Activated T-cell treated with anti-CD3 and anti-CD28 coated beads for 4 hours (primary cell): ENCODE data around the gene SH2B2.
"Not testable (repeated sequence)": the region's sequence is repeated elsewhere in the genome, so short reads cannot be mapped to it uniquely, and the experiment has no call there.

Experiments
- DNase-seq: peaks from one replicate; pipeline ENCODE4 v3.0.0-alpha.2; 2020

The SH2B2 gene

DNA sequence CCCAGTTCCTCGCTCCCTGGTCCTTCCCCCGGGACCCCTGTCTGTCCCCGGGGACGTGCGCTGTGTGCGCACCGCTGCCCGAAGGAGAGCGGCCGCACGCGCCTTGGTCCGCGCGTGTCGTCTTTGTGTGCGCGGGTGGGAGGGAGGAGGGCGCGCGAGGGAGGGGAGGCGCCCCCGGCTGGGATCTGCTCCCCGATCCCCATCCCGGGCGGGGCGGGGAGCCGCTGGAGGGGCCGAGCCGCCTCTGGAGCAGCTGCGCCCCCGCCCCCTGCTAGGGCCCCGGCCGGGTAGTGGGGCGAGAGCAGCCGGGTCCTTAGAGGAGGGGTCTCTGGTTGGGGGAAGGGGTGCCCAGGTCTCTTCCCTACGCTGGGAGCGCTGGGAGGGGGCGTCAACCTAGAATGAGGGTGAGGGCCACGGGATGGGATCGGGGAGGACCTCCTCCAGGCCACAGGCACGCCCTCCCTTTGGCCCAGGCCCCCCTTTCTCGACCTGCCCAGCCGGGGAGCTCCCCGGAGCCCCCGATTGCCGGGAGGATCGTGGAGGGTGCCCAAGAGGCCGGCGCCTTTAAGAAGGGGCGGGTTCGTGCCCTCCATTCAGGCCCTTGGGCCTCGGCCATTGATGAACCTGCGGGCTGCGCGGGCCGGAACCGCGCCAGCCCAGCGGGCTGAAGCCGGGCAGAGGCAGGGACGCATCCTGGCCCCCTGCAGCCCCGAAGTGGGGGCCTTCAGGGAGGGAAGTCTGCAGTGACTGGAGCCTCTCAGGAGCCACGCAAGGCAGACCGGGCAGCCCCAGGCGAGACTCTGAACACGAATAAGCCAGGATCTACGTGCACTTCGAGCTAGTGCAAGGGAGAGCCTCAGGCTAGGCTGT lies 678 bp downstream of the SH2B2 start:
- DNase-seq, result no peak

DNA sequence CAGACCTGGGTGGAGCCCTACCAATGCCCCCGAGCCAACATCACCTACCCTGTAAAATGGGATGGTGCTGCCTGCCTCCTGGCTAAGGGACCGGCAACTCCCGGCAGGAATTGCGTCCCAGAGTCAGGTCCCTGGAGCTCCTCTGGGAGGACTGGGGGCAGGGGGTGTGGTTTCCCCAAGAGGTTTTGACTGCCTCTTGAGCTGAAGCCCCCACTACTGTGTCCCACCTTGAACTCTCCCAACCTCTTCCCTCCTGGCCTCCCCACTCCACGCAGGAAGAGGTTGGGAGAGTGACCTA lies 1.3 kb downstream of the SH2B2 start:
- DNase-seq, result no peak

DNA sequence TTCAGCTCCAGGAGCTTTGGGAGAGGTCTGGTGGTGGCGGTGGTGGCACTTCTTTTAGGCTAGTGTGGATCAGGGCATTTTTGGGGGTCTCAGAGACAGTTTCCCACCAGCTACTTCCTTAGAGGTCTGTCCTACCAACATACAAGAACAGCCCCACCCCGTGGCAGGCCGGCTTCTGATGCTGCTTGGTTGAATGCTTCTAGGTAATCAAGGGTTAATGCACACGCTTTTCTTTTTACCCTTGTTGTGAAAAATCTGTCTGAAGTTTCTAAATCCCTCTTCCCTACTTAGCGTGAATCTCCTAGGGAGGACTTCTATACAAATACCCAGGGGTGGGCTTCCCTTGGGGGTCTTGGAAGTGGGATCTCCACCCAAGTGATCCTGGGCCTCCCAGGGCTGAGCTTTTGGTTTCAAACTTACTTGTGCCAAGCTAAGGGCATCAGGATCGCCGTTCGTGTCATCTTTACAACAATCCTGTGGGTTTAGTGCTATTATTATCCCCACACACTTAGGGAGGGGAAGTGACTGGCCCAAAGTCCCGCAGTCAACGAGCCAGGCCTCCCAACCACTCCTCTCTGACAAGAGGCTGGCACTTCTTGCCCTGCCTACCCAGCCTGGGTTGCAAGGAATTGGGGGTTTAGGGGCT lies 1.7 kb downstream of the SH2B2 start:
- no peak for DNase-seq

DNA sequence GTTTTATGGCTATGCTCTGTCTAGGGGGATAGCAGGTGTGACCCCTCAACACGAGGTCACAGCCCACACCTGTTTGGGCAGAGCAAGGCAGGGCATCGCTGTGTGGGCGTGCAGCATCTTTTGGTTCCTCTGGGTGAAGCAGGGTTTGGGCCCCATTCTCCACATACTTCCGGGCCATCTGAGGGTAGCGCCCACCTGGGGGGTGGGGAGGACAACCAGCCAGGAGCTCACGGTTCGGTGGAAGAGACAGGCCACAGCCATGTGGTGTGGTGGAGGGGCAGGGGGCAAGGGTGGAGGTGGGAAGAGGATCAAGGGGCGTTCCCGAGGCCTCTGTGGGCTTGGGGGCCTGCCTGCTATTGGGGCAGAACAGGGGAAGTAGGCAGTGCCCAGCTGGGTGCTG lies 2.4 kb downstream of the SH2B2 start:
- DNase-seq, result no peak

DNA sequence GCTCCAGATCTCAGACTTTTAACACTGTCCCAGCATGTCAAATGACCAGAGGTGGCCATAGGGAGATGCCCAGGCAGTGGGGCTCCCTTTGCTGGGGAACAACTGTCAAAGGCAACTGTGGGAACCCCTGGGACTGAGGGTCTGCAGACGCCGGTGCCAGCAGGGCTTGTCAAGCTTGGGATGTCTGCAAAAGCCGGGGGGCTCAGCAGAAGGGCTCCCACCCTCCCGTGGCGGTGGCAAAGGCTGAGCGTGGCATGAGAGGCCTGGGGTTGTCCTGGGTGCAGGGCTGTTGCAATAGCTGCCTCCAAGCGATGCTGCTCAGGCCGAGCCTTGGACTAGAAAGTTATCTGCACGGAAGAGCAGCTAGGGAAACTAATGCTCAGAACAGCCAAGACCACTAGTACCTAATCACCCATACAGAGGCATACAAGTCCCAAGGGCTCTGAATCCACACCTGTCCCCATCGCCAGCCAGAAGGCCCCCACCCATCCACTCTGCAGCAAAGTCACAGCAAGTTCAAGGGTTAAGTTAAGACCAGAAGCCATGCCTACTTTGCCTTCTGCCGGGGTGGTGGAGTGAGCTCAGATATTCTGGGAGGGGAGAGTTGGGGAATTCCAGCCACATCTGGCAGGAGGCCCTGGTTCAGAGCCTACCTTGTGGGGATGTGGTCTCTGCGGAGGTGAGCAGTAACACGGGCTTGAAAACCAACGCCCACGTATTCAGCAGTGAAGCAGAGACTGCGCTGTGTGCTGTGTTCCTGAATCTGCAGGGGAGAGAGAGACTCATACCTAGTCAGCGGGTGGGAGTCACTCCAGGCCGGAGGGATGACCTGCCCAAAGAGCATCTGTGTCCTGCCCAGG lies 4.6 kb downstream of the SH2B2 start:
- no peak for DNase-seq

DNA sequence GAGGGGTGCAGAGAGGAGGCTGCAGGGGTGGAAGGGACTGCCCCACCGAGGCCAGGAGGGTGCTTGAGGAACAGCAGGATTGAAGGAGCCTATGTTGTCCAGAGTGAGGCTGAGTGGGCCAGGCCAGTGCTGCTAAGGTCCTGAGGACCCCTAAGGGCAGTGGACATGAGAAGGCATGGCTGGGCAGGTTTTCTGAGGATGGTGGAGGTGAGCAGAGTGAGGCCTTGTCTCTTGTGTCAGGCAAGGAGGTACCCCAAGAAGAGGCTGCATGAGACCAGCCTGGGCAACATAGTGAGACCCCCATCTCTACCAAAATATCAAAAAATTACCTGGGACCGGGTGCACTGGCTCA lies 5.2 kb downstream of the SH2B2 start:
- no peak for DNase-seq

DNA sequence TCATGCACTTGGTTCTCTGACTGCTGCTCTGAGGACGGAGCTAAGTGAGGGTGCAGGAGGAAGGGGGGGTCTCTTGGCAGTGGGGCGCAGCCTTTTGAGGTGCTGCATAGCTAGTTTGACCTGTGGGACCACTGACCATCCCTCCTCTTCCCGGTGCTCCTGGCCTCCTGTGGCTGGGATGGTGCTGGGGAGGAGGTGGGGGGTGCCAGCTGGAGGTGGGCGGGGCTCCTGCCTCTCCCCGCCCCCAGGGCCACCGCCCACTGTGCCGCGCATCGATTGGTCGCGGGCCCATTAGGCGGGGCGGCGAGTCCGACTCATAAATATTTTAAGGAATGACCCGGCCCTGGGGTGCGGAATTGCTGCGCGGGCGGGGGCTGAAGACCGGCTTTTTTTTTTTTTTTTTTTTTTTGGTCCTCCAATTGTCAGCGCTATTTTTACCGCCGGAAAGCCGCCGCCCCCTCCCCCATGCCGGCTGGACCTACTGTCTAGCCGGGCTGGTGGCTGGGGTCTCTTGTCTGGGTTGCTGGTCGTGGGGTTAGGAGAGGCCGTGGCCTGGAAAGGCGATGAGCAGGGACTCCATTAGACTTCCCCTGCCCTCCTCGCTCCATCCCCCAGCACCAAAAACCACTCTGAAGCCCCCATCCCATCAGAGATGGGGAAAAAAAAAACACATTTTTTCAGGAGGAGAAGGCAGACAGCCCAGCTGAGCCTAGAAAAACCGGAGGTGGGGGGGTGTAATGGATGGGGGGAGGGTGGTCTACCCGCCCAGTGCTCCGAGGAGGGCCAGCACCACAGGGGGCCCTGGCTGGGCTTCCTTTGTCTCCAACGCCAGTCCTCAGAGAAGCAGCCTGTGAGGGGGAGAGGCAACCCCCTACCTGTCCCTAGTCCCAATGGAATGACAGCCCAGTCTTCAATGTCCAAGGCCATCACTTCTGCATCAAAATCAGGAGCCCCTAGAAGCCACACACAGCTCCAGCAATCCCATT lies 6.4 kb downstream of the SH2B2 start:
- DNase-seq, result no peak

DNA sequence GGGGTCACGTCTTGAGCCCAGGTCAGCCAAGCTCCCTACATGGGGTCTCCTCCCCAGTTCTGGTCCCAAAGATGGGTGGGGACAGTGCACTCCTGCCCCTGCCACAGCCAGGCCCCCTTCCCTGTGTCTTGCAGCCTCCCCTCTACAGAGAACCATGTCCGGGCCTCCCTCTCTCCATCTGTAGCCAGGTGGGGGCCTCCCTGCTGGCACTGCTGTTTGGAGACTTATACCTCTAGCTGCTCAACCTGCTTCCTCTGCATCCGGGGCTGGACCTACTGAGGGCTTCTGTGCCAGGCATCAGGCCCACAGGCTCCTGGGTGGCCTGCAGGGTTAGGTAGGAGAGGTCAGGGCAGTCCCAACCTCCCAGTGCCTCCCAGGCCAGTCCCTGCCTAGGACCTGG lies 7.9 kb downstream of the SH2B2 start:
- no peak for DNase-seq

DNA sequence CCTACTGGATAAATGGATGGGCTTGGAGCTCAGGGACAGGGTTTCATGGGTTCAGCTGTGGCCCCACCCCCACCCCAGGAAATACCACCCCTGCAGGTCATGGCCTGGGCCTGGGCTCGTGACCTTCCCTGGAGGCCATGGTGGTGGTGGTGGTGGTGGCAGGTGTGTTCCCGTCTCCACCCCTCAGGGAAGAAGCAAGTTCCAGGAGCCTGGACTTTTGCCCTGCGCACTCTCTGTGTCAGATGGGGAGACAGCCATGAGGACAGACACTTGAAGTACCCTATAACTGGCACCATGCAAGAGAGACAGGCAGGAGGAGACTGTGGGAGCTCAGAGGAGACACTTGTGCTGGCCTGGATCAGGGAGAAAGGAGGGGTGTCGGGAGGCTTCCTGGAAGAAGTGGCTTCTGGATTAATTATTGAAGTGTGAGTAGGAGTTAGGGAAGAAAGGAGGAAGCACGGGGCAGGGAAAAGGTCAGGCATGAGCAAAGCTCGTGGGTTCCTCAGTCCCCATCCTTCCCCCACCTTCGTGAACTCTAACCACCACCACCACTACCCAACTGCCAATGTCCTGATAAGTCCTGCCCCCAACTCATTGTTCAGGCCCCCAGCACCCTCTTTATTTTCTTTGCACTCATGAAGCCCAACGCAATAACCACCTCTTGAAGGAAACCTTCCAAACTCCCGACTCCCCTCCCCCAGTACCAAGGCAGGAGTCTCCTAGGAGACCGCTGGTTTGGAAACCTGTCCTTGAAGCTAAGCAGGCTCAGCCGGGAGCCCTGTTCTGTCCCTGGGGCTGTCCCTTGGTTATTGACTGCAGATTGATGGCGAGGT lies 8.9 kb downstream of the SH2B2 start:
- DNase-seq, result no peak

DNA sequence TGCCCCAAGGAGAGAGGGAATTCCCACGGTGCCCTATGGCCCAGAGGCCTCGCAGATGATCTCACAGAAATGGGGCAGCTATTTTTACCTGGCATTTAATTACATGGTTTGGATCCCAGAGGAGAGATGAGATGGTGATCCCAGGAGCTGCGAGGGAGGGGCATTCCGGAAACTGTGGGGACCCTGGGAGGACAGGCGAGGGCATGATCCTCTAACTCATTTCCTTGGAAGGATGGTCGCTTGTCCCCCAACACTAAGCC lies 9.4 kb downstream of the SH2B2 start:
- no peak for DNase-seq

DNA sequence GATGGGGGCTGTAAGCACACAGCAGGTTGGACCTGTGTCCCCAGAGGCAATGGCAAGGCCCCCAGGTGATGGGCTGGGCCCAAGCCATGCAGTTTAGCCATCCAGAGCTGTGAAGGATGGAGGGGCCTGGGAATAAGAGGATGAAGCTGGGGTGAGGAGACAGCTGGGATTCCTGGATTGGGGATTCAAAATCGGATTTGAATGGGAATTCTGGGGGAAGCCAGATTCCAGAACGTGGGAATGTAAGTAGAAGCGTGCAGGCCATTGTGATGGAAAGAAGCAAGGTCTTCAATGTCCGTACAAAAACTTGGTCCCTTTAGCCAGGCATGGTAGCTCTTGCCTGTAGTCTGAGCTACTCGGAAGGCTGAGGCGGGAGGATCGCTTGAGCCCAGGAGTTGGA lies 9.8 kb downstream of the SH2B2 start:
- DNase-seq, result no peak

DNA sequence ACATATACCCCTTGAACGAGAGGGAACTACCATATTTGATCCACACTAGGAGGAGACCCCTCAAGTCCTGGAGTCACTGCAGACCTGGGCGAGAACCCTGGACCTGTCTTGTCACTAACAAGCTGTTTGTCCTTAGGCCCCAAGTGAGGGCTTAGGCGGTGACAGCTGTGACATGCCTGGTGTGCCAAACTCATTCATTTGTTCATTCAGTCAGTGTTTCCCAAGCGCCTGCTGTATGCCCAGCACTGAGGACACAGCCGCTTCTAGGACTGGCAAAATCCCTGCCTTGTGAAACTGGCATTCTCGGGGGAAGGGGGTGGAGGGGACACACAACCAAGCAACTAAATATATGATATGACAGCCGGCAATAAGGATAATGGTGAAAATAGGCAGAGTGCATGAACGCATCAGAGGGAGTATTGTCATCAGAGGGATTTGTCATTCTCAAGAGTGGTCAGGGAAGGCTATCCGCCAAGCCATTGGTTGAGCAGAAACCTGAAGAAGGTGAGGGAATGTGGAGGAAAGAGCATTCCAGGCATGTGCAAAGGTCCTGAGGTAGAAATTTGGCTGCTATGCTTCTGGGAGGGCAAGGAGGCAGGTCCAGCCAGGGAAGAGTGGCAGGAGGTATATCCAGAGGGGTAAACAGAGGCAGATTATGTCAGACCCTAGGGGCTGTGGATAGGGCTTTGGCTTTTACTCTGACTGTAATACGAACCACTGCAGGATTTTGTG lies 11.0 kb downstream of the SH2B2 start:
- no peak for DNase-seq

DNA sequence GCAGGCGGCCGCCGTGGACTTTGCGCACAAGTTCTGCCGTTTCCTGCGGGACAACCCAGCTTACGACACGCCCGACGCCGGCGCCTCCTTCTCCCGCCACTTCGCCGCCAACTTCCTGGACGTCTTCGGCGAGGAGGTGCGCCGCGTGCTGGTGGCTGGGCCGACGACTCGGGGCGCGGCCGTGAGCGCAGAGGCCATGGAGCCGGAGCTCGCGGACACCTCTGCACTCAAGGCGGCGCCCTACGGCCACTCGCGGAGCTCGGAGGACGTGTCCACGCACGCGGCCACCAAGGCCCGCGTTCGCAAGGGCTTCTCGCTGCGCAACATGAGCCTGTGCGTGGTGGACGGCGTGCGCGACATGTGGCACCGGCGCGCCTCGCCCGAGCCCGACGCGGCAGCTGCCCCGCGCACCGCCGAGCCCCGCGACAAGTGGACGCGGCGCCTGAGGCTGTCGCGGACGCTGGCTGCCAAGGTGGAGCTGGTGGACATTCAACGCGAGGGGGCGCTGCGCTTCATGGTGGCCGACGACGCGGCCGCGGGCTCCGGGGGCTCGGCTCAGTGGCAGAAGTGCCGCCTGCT lies 14.1 kb downstream of the SH2B2 start:
- DNase-seq, result no peak

DNA sequence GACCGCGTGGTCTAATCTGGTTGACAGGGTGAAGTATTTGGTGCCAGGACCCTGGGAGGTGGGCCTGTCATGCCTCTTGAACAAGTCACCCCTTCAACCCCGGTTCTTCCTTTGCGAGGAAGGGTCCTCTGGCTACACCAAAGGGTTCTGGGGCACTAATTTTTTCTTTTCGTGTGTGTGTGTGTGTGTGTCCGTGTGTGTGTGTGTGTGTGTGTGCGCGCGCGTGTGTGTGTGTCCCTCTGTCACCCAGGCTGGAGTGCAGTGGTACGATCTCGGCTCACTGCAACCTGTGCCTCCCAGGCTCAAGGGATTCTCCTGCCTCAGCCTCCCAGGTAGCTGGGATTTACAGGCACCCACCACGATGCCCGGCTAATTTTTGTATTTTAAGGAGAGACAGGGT lies 14.7 kb downstream of the SH2B2 start:
- DNase-seq, result not testable (repeated sequence)

DNA sequence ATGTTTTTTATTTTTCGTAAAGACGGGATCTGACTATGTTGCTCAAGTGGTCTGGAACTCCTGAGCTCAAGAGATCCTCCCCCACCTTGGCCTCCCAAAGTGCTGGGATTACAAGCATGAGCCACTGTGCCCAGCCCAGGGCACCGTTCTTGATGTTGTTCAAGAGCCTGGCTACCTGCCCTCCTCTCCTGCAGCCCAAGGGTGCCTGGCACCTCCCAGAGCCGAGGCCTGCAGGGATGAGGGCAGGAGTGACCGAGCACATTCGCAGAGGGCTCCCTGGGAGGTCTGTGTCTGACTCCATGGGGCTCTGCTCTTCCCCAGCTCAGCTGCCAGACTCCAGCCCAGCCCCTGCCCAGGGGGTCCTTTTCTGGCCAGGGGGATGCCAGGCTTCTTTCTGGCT lies 15.4 kb downstream of the SH2B2 start:
- no peak for DNase-seq

DNA sequence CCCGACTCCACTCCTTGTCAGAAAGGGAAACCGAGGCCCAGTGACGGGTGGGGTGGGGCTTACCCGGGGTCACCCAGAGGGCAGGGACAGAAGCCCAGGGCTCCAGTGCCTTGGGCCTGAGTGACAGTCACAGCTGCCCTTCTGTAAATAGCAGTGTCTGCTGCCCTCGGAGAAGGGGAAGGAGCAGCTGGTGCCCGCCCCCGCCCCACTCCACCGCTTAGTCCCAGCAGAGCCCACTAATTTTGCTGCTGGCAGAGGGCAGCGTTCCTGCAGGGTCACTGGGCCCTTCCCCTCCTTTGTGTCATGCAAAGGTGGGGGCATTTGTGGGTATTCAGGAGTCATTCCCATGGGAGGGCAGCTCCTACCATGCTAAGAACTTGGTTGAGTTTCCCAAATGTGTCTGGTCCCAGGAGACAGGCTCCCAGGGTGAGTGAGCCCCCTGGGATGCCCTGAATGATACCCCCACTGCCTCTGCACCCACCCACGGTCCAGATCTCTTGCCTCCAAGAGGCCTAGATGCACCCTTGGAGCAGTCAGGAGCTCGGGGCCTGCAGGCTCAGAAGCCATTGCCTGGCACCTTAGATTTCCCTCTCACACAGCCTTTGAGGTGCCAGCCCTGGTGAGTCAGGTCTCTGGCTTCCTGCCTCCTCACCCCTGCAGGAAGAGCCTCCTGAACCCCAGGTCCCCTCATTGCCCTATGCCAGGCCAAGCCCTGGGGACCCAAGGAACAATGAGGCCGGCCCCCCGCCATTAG lies 17.2 kb downstream of the SH2B2 start:
- no peak for DNase-seq

DNA sequence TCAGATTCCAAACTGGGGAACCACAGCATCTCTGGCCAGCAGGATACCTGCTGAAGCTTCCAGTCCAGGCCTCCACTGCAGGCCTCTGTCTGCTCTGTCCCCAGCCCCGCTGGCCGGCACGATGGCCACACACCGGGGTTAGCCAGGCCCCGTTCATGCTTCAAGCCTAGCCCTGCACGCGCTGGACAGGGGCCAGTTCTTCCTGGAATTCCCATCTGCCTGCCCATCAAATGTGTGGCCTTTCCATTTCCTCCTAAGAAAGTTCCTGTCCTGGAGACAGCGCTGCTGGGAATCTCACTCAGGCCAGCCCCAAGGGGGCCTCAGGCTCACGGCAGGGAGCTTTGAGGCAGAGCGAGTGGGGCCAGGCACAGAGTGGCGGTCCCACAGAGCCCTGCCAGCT lies 18.0 kb downstream of the SH2B2 start:
- no peak for DNase-seq

DNA sequence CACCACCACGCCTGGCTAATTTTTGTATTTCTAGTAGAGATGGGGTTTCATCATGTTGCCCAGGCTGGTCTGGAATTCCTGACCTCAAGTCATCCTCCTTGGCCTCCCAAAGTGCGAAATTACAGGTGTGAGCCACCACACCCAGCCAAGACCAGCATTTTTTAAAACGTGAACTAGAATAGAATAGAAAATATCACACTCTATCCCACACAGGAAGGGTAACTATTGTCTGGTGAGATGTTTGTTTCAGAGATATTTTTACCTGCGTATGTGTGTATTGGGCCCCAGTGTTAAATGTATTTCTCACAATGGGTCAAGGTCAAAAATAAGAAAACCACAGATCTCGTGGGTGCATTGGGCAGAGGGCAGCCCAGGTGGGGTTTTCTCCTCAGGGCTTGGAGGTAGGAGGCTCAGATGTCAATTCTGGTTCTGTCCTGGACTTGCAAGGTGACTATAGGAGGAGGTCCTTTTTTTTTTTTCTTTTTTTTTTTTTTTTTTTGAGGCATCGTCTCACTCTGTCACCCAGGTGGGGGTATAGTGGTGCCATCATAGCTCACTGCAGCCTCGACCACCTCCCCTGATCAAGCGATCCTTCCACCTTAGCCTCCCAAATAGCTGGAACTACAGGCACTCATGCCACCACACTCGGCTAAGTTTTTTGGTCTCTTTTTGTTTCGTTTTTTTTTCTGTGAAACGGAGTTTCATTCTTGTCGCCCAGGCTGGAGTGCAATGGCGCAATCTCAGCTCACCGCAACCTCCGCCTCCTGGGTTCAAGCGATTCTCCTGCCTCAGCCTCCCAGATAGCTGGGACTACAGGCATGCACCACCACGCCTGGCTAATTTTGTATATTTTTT lies 19.0 kb downstream of the SH2B2 start:
- no peak for DNase-seq
